Stimulated activated CD4-positive, alpha-beta T cell treated with anti-CD3 and anti-CD28 coated beads, Interleukin-4, amount 100 ng/mL, for 48 hours (primary cell): ENCODE data around the gene DCC.

ENCODE experiments used
- DNase-seq, 2 donors: peaks; one replicate each; pipeline ENCODE4 v3.0.0-alpha.2; 2020; ENCODE audit warnings: low read depth in 2 of 2

DCC gene

GRCh38 chr18:53038608-53039007 is 698.6 kb downstream of the DCC start:
- no peak for DNase-seq

- DNase-seq = no peak
Observed at GRCh38 chr18:53040286-53040685, 700.3 kb downstream of the DCC start.

GRCh38 chr18:53056064-53056463 is 716.1 kb downstream of the DCC start:
- no peak for DNase-seq

- DNase-seq = no peak
Observed at GRCh38 chr18:53070788-53071187, 730.8 kb downstream of the DCC start.

- no peak for DNase-seq
Observed at GRCh38 chr18:53080687-53081086, 740.7 kb downstream of the DCC start.

GRCh38 chr18:53093636-53094035 is 753.6 kb downstream of the DCC start:
- DNase-seq = no peak

GRCh38 chr18:53101536-53102105 is 761.6 kb downstream of the DCC start:
- no peak for DNase-seq

GRCh38 chr18:53114441-53114840 is 774.4 kb downstream of the DCC start:
- DNase-seq = no peak

- no peak for DNase-seq
Observed at GRCh38 chr18:53115876-53116585, 776.0 kb downstream of the DCC start.

- no peak for DNase-seq
Observed at GRCh38 chr18:53117851-53118250, 777.9 kb downstream of the DCC start.

- no peak for DNase-seq
Observed at GRCh38 chr18:53126210-53126609, 786.2 kb downstream of the DCC start.

- no peak for DNase-seq
Observed at GRCh38 chr18:53131001-53131400, 791.0 kb downstream of the DCC start.

- no peak for DNase-seq
Observed at GRCh38 chr18:53134711-53135110, 794.7 kb downstream of the DCC start.

GRCh38 chr18:53135654-53136053 is 795.7 kb downstream of the DCC start:
- DNase-seq = no peak

- DNase-seq = no peak
Observed at GRCh38 chr18:53139746-53140500, 799.9 kb downstream of the DCC start.

GRCh38 chr18:53142005-53142404 is 802.0 kb downstream of the DCC start:
- DNase-seq = no peak

GRCh38 chr18:53147472-53147871 is 807.5 kb downstream of the DCC start:
- no peak for DNase-seq

GRCh38 chr18:53148123-53148522 is 808.1 kb downstream of the DCC start:
- DNase-seq = no peak

- DNase-seq = no peak
Observed at GRCh38 chr18:53152476-53152875, 812.5 kb downstream of the DCC start.

- no peak for DNase-seq
Observed at GRCh38 chr18:53153281-53153680, 813.3 kb downstream of the DCC start.

GRCh38 chr18:53153800-53154199 is 813.8 kb downstream of the DCC start:
- no peak for DNase-seq

GRCh38 chr18:53165770-53166169 is 825.8 kb downstream of the DCC start:
- DNase-seq = no peak

- no peak for DNase-seq
Observed at GRCh38 chr18:53169346-53169745, 829.3 kb downstream of the DCC start.
